ENCODE data around the gene MSMB. TPM values are rescaled to one million over a fixed set of nuclear protein-coding genes. Genes with fewer than 3 reads are reported as not detected.

MSMB gene
- total and polyA plus RNA-seq, 2 of the 4 experiments (the other 2 are of a cell fraction) = not detected

- no peak overlapping the region for H2AFZ ChIP-seq (replicated peaks; ENCODE audit: low read length, poor library complexity)
- no peak overlapping the region for H3K56ac ChIP-seq (ENCODE audit: extremely low read depth, insufficient read depth, low read length)
- no peaks in the 10 kb centered on the region for H3K9me3 ChIP-seq (ENCODE audit: control insufficient read depth, insufficient read depth, low read length)
- no peak overlapping the region for H3K4me2 ChIP-seq (ENCODE audit: low read depth, low read length)
- no peak overlapping the region for H4K8ac ChIP-seq (ENCODE audit: low read depth in 2 of 2, low read length in 2 of 2)
- no peaks in the 10 kb centered on the region for H3K79me1 ChIP-seq (ENCODE audit: low read depth in 1 of 2, low read length in 2 of 2)
- no peak overlapping the region for H2AK5ac ChIP-seq (ENCODE audit: low read depth, low read length)
- no peak overlapping the region for H3K4ac ChIP-seq (ENCODE audit: low read depth, low read length)
- CTCF ChIA-PET = no interaction called here
- no peak for DNase-seq
- H2AK9ac ChIP-seq (replicated peaks; ENCODE audit: low read depth, low read length, poor library complexity) = no peak overlapping the region
- no TSS peak for BruUV-seq (replicated peaks)
- TF ChIP-seq BHLHE40 (IDR thresholded peaks at IDR 0.05; ENCODE audit: low read depth, low read length) (no peak), CEBPB (IDR thresholded peaks at IDR 0.05; ENCODE audit: low read depth, low read length) (no peak), NFE2L2 (IDR thresholded peaks at IDR 0.05; ENCODE audit: low read depth, low read length) (no peak), MAFK (IDR thresholded peaks at IDR 0.05; ENCODE audit: low read depth, low read length) (no peak), POLR2A (IDR thresholded peaks at IDR 0.05; ENCODE audit: low read depth, low read length) (no peak), RAD21 (IDR thresholded peaks at IDR 0.05; ENCODE audit: low read length) (no peak), USF2 (IDR thresholded peaks at IDR 0.05; ENCODE audit: low read depth, low read length) (no peak), FOS (IDR thresholded peaks at IDR 0.05; ENCODE audit: low read depth, low read length) (no peak)
- H4K91ac ChIP-seq (ENCODE audit: insufficient read depth, low read depth, low read length) = no peak overlapping the region
- POLR2A ChIA-PET (ENCODE audit: unreplicated experiment) = no interaction called here
- no peaks in the 10 kb centered on the region for H3K36me3 ChIP-seq (ENCODE audit: control insufficient read depth, insufficient read depth, low read length)
- in situ Hi-C loops (cut with MboI; ENCODE audit: low sequenced_read_pairs) (no loop called here), intact Hi-C loops (cut with micrococcal nuclease) (no loop called here), dilution Hi-C loops (cut with HindIII; ENCODE audit: low sequenced_read_pairs, unreplicated experiment) (no loop called here)
- no peak overlapping the region for H4K5ac ChIP-seq (ENCODE audit: low read depth, low read length)
- no peak overlapping the region for H3K27ac ChIP-seq (ENCODE audit: insufficient read depth, low read length)
- H4K20me1 ChIP-seq (ENCODE audit: insufficient read depth, low read length) = no peaks in the 10 kb centered on the region
- no peaks in the 10 kb centered on the region for H3K9me1 ChIP-seq (ENCODE audit: insufficient read depth, low read length)
- WGBS, 2 experiments (ENCODE audit: extremely low coverage in 2 of 2, insufficient read length in 1 of 2) = 0% methylated on average over 1 of the region's 5 CpGs; no CpG with 5 or more reads in 1 of the 2 experiments
- no peak overlapping the region for H3K18ac ChIP-seq (ENCODE audit: low read depth, low read length)
- no peak overlapping the region for H3K14ac ChIP-seq (replicated peaks; ENCODE audit: low read depth, low read length)
- ATAC-seq (ENCODE audit: low read depth) = no peak
- no peak overlapping the region for H3K4me3 ChIP-seq (ENCODE audit: insufficient read depth, low read depth, low read length)
- H3K9ac ChIP-seq (ENCODE audit: low read depth, low read length) = no peak overlapping the region
- no peaks in the 10 kb centered on the region; the same call in 1 of the 2 replicates for H3K4me1 ChIP-seq (ENCODE audit: control insufficient read depth, insufficient read depth, low read length)
- no peaks in the 10 kb centered on the region; the same call in 1 of the 2 replicates for H3K27me3 ChIP-seq (ENCODE audit: control insufficient read depth, insufficient read depth, low read length)
- H2BK120ac ChIP-seq (ENCODE audit: low read depth, low read length) = no peak overlapping the region
- no peak overlapping the region for H2BK20ac ChIP-seq (ENCODE audit: low read depth, low read length)
- no peak overlapping the region for H2BK15ac ChIP-seq (ENCODE audit: low read depth, low read length)
- H3K23ac ChIP-seq (ENCODE audit: low read depth, low read length) = no peak overlapping the region
- peak overlapping the region; percentile 50 for H2BK5ac ChIP-seq (ENCODE audit: low read depth, low read length, poor library complexity, severe bottlenecking)
Observed at GRCh38 chr10:46092524-46093081, 46.5 kb upstream of the MSMB start.
